Muscle layer of duodenum (tissue), 2 donors: Measurements from ENCODE around the gene PHLPP1.

Experiments used
- H3K27ac ChIP-seq: one replicate; pipeline ENCODE4 v1.7.0; 2013; ENCODE audit warnings: mild to moderate bottlenecking, low read length
- H3K27me3 ChIP-seq: one replicate; pipeline ENCODE4 v1.7.0; 2013; ENCODE audit warnings: low read depth, mild to moderate bottlenecking, control low read depth, low read length
- H3K36me3 ChIP-seq, 2 donors: one replicate each; pipeline ENCODE4 v1.7.0; 2013; ENCODE audit warnings: low read length in 2 of 2, control low read depth in 1 of 2, mild to moderate bottlenecking in 1 of 2; ENCODE audit not compliant: insufficient read depth in 2 of 2, control insufficient read depth in 1 of 2
- H3K4me1 ChIP-seq, 2 donors: one replicate each; pipeline ENCODE4 v1.7.0; 2013; ENCODE audit warnings: low read length in 2 of 2, mild to moderate bottlenecking in 2 of 2, control low read depth in 1 of 2, moderate library complexity in 1 of 2; ENCODE audit not compliant: insufficient read depth in 2 of 2, control insufficient read depth in 1 of 2
- H3K4me3 ChIP-seq, 2 donors: one replicate each; pipeline ENCODE4 v1.7.0; 2013; ENCODE audit warnings: low read length in 2 of 2, low read depth in 1 of 2, mild to moderate bottlenecking in 1 of 2
- H3K9me3 ChIP-seq, 2 donors: one replicate each; pipeline ENCODE4 v1.7.0; 2013; ENCODE audit warnings: low read length in 2 of 2, control low read depth in 1 of 2, mild to moderate bottlenecking in 1 of 2; ENCODE audit not compliant: control insufficient read depth in 1 of 2
- donor health status: healthy.

The PHLPP1 gene

DNA sequence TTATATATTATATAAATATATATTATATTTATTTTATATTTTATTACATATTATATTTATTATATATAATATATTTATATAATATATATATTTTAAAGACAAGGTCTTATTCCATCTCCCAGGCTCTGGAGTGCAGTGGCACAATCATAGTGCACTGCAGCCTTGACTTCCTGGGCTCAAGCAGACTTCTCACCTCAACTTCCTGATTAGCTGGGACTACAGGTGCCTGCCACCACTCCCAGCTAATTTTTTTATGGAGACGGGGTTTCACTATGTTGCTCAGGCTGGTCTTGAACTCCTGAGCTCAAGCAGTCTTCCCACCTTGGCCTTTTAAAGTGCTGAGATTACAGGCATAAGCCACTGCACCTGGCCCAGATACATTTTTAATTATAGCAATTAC lies 110.0 kb downstream of the PHLPP1 start:
- no peak overlapping the region for H3K4me3 ChIP-seq
- H3K36me3 ChIP-seq = no peaks in the 10 kb centered on the region
- H3K27me3 ChIP-seq = no peaks in the 10 kb centered on the region

GRCh38 chr18:62827397-62827796 lies 112.1 kb downstream of the PHLPP1 start:
- H3K27ac ChIP-seq = no peak overlapping the region
- H3K27me3 ChIP-seq = no peaks in the 10 kb centered on the region
- H3K36me3 ChIP-seq = no peaks in the 10 kb centered on the region
- H3K4me3 ChIP-seq = no peak overlapping the region
- no peaks in the 10 kb centered on the region for H3K9me3 ChIP-seq
- H3K4me1 ChIP-seq = no peaks in the 10 kb centered on the region

More for the DNA sequence above, 110.0 kb downstream of the PHLPP1 start:
- Histone ChIP-seq H3K27ac (no peak overlapping the region), H3K9me3 (no peaks in the 10 kb centered on the region), H3K4me1 (no peaks in the 10 kb centered on the region)

DNA sequence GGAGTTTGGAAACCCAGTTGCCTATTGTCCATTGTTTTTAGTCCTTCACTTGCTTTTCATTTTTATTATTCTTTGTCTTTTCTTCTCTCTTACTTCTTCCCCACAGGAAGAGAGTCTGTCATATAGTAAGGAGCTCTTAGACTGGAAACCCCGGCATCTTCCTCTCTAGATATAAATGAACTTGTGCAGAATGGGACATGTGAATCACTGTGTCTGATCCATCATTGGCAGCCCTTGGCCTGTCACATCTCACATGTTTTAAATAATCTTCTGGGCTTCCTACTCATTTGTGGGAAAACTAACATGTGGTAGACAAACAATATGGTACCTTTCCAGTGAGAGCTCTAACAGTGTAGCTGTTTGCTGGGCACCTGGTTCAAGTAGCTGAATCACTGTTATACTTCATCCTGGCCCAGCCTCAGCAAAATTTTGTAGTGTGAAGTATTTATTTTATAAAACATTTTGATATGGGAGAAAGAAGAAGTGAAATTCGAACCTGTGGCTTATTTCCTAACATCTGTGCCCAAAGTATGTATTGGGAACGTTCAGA lies 112.8 kb downstream of the PHLPP1 start:
- Histone ChIP-seq H3K27me3 (no peaks in the 10 kb centered on the region), H3K27ac (no peak overlapping the region), H3K4me1 (no peaks in the 10 kb centered on the region), H3K9me3 (no peaks in the 10 kb centered on the region), H3K36me3 (no peaks in the 10 kb centered on the region), H3K4me3 (no peak overlapping the region)

GRCh38 chr18:62828852-62829251 lies 113.5 kb downstream of the PHLPP1 start:
- Histone ChIP-seq H3K27ac (no peak overlapping the region), H3K36me3 (no peaks in the 10 kb centered on the region), H3K4me1 (no peaks in the 10 kb centered on the region), H3K27me3 (no peaks in the 10 kb centered on the region), H3K4me3 (no peak overlapping the region), H3K9me3 (no peaks in the 10 kb centered on the region)

GRCh38 chr18:62829936-62830335 lies 114.6 kb downstream of the PHLPP1 start:
- H3K9me3 ChIP-seq = no peaks in the 10 kb centered on the region
- no peaks in the 10 kb centered on the region for H3K27me3 ChIP-seq
- H3K36me3 ChIP-seq = no peaks in the 10 kb centered on the region
- H3K4me3 ChIP-seq = no peak overlapping the region
- no peaks in the 10 kb centered on the region for H3K4me1 ChIP-seq
- H3K27ac ChIP-seq = no peak overlapping the region

- Histone ChIP-seq H3K4me3 (no peak overlapping the region), H3K27ac (no peak overlapping the region)
These were observed 116.9 kb downstream of the PHLPP1 start for GRCh38 chr18:62832282-62832681.

GRCh38 chr18:62833494-62833893 lies 118.2 kb downstream of the PHLPP1 start:
- Histone ChIP-seq H3K4me3 (no peak overlapping the region), H3K27ac (no peak overlapping the region), H3K27me3 (no peaks in the 10 kb centered on the region), H3K4me1 (no peaks in the 10 kb centered on the region), H3K9me3 (no peaks in the 10 kb centered on the region), H3K36me3 (no peaks in the 10 kb centered on the region)

More at GRCh38 chr18:62832282-62832681, 116.9 kb downstream of the PHLPP1 start:
- Histone ChIP-seq H3K27me3 (no peaks in the 10 kb centered on the region), H3K36me3 (no peaks in the 10 kb centered on the region), H3K4me1 (no peaks in the 10 kb centered on the region), H3K9me3 (no peaks in the 10 kb centered on the region)

DNA sequence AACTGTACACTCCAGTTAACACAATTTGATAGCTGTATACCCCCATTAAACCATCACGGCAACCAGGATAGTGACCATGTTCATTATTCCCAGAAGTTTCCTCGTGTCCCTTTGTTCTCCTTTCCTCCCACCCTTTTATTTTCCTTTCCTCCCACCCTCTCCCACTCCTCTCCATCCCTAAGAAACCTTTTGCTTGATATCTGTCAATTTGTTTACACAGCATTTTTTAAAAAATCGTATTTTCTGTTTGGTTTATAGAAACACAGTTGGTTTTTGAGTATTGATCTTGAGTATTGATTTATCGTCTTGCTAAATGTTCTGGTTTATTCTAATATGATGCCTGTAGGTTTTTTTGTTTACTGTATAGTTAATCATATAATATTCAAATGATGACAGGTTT lies 119.4 kb downstream of the PHLPP1 start:
- Histone ChIP-seq H3K4me1 (no peaks in the 10 kb centered on the region), H3K4me3 (no peak overlapping the region), H3K27ac (no peak overlapping the region), H3K27me3 (no peaks in the 10 kb centered on the region), H3K36me3 (no peaks in the 10 kb centered on the region), H3K9me3 (no peaks in the 10 kb centered on the region)

GRCh38 chr18:62837011-62837410 lies 121.7 kb downstream of the PHLPP1 start:
- no peaks in the 10 kb centered on the region for H3K36me3 ChIP-seq
- H3K27me3 ChIP-seq = no peaks in the 10 kb centered on the region
- no peaks in the 10 kb centered on the region for H3K9me3 ChIP-seq
- H3K4me3 ChIP-seq = no peak overlapping the region
- H3K27ac ChIP-seq = no peak overlapping the region
- H3K4me1 ChIP-seq = no peaks in the 10 kb centered on the region

- no peak overlapping the region for H3K4me3 ChIP-seq
- no peaks in the 10 kb centered on the region for H3K27me3 ChIP-seq
- H3K4me1 ChIP-seq = no peaks in the 10 kb centered on the region
- no peak overlapping the region for H3K27ac ChIP-seq
- no peaks in the 10 kb centered on the region for H3K36me3 ChIP-seq
- no peaks in the 10 kb centered on the region for H3K9me3 ChIP-seq
These were observed 123.2 kb downstream of the PHLPP1 start for GRCh38 chr18:62838475-62839098.

GRCh38 chr18:62839874-62840713 lies 124.8 kb downstream of the PHLPP1 start:
- Histone ChIP-seq H3K27ac (no peak overlapping the region), H3K9me3 (no peaks in the 10 kb centered on the region), H3K4me1 (no peaks in the 10 kb centered on the region), H3K4me3 (no peak overlapping the region), H3K36me3 (no peaks in the 10 kb centered on the region), H3K27me3 (no peaks in the 10 kb centered on the region)
